GM18519 (cell line): ENCODE measurements around the gene SPOCK1.
"Not testable (repeated sequence)": the region's sequence is repeated elsewhere in the genome, so short reads cannot be mapped to it uniquely, and the experiment has no call there.

ENCODE experiments used
- ATAC-seq: cut with Tn5 transposase; IDR thresholded peaks from one replicate; pipeline ENCODE4 v1.9.1; 2021; ENCODE audit warnings: mild to moderate bottlenecking, moderate library complexity; ENCODE audit not compliant: unreplicated experiment, low FRiP score

Gene SPOCK1

GRCh38 chr5:137273511-137273910, 225.6 kb downstream of the SPOCK1 start:
- ATAC-seq, result no peak

- no peak for ATAC-seq
Measured at GRCh38 chr5:137272831-137273230, 226.3 kb downstream of the SPOCK1 start.

- no peak for ATAC-seq
Measured at GRCh38 chr5:137269946-137270345, 229.2 kb downstream of the SPOCK1 start.

DNA sequence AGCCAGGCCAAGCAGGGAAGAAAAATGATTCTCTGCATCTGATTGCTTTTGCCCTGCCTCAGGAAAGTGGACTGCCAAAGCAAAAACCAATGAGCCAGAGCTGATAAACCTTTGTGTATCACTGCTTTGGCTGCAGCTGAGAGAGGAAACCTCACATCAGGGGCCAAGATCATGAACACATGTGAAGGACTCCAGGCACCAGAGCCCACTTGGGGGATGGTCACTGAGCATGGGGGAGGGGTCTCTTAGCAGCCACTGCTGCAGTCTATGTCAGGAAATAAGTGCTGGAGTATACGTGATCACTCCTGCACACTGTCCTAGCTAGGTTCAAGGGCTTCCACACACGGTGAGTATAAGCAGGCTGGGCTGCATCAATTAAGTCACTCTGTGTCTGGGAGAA, 229.9 kb downstream of the SPOCK1 start:
- no peak for ATAC-seq

DNA sequence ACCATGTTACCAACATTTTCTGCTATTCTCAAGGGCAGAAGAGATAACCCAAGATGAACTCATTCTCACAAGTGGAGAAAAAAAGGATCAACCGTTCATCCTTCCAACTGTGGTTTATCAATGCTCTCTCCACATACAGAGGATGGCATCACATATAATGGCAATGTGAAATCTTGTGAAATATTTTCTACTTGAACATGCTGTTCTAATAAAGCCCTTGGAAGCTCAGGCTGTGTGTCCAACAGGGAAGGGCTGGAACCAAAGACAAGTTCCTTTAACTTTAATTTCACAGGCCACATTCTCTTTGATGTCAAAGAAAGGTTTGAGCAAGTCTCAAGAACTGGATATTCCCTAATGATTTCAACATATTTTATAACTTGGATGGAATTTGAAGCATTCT, 230.5 kb downstream of the SPOCK1 start:
- ATAC-seq, result no peak

- ATAC-seq, result no peak
Measured at GRCh38 chr5:137266186-137266585, 232.9 kb downstream of the SPOCK1 start.

GRCh38 chr5:137265457-137265856, 233.7 kb downstream of the SPOCK1 start:
- no peak for ATAC-seq

DNA sequence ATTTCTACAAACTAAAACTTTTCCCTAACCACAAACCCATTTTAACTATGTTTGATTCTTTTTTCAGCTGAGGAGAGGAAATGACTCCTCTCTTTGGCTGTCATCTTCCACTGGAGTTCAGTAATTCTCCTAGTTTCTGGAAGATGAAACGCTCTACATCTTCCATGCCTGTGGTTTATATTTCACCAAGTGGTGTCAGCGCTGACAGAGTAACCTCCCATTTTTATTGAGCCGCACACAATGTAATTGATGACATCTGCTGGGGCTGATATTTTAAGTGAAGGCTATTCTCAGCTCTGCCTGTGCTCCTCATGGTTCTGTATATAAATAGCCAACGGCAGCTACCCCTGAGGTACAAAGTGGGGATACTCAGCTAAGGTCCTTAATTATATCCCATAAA, 234.6 kb downstream of the SPOCK1 start:
- ATAC-seq, result no peak

GRCh38 chr5:137264041-137264440, 235.1 kb downstream of the SPOCK1 start:
- no peak for ATAC-seq

- ATAC-seq, result no peak
Measured at GRCh38 chr5:137263371-137264005, 235.6 kb downstream of the SPOCK1 start.

GRCh38 chr5:137262818-137263217, 236.3 kb downstream of the SPOCK1 start:
- ATAC-seq, result no peak

GRCh38 chr5:137260820-137261695, 238.1 kb downstream of the SPOCK1 start:
- ATAC-seq, result no peak

DNA sequence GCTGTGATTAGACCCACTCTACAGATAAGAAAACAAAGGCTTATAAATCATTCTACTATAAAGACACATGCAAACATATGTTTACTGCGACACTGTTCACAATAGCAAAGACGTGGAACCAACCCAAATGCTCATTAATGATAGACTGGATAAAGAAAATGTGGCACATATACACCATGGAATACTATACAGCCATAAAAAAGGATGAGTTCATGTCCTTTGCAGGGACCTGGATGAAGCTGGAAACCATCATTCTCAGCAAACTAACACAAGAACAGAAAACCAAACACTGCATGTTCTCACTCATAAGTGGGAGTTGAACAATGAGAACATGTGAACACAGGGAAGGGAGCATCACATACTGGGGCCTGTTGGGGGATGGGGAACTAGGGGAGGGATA, 240.0 kb downstream of the SPOCK1 start:
- ATAC-seq, result not testable (repeated sequence)

GRCh38 chr5:137254119-137255090, 244.7 kb downstream of the SPOCK1 start:
- ATAC-seq, result no peak

DNA sequence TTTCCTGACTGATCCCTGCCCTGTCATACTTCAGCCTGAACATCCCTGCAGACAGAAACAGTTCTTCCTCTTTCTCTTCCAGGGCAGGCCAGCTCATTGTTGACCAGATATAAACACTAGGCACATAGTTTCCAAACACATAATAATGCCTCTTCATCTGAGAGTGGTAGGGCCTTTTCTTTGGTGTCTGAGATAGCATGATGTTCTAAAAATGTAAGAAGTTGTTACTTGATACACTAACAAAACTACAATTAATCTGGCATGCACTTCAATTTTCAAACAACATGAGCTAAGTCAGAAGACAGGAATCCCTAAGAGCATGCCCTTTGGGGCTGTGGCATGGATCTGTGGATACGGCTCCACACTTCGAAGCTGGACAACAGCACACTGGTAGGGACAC, 246.6 kb downstream of the SPOCK1 start:
- no peak for ATAC-seq

DNA sequence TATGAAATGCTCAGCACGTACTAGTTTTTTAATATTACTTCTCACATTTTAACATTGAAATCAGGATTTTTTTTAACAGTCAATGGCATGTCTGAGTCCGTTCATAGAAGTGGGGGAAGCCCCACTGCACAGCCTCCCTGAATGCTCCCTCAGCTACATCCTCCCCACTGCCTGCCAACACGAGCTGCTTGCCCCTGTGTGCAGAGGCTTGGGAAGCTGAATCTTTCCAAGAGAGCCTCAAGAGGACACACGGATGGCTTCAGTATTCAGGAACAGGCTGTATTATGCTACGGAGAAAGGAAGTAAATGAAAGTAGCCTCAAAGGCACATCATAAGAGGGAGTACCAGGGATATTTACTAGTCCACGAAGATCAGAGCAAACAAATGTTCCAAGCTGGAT, 248.7 kb downstream of the SPOCK1 start:
- ATAC-seq, result no peak

- ATAC-seq, result no peak
Measured at GRCh38 chr5:137248527-137248926, 250.6 kb downstream of the SPOCK1 start.

DNA sequence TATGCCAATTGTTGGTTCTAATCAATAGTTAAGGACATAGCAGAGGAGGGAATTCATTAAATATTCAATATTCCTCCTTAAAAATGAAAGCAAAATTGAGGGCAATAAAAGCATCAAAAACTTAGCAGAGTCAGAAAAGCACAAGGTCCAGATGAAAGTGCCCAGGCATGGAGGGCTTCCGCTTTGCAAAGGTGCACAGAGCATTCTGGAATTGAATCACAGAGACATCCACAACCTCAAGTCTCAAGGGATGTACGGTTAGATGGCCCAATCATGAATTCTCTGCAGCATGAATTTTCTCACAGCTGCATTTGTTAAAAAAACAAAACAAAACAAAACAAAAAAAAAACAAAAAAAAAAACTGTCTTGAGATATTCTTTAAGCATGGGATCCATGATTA, 253.7 kb downstream of the SPOCK1 start:
- ATAC-seq, result no peak

GRCh38 chr5:137240285-137240684, 258.8 kb downstream of the SPOCK1 start:
- no peak for ATAC-seq

DNA sequence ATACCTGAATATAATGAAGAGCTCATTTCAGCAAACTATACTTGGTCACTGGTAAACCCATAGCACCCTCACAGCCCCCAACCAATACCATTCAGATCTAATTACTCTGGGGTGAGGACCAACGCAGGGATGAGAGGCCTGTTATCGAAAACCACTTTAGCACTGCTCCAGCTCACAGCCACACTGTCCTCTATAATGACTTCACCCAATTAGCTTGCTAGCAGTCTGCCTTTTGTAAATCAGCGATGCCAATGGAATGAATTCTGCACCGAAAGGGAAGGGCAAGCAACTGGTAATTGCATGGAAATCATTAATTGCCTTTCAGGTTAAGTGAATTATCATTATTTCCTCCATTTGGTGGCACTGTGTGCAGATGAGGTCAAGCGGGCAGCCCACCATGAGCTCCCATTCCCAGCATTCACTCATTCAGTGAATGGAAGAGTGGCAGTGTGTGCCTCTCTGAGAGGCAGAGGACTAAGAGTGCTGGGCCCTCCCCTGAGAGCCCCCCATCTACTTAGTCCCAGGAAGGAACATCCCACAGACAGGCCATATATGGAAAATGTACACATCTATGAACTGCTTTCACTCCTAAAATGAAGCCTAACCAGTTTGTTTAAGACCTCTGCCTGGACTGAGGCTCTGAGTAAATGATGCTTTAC, 262.1 kb downstream of the SPOCK1 start:
- ATAC-seq, result no peak
